Measurements from ENCODE around the gene STPG3. TPM values are rescaled to one million over a fixed set of nuclear protein-coding genes. Genes with fewer than 3 reads are reported as not detected.

Gene STPG3
- total RNA-seq, 2 experiments from 2014 or later: not detected

DNA sequence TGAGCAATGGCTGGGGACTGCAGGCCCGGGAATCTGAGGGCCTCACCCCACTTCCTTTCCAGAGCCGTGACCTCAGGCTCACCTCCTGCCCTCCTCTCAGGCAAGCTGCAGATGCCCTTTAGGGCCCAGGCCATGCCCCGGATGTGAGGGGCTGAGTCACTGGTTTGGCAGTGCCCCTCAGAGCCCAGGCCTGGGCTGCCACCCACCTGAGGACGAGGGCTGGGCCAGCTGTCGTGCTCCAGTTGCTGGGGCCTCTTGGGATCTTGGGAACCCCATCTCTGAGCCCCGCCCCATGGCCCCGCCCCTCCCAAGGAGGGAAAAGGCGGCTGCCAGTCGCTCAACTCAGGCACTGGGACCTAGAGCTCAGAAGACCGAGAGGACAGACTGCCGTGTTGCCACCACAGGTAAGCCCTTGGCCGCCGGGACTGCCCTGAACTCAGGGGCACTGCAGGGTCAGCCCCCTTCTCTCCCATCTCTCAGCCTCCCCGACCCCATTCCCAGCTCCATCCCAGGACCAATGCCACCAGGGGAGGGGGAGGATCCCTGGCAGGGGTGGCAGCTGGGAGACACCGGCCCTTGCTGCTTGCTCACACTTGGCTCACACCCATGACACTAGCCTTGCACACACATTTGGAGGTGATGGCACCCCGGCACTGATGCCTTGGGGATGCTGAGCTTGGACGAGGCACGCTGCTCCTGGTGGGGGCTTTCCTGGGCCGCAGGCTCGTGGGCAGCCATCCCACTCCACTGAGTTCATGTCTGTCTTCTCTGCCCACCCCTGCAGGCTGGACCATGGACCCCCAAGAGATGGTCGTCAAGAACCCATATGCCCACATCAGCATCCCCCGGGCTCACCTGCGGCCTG, 26.0 kb upstream of the STPG3 start, which contains the start of gene CYSRT1:
TSS of gene CYSRT1 (plus strand) at position 345 of the 865 bp plus-strand sequence. CDS start at position 793, 448 bp downstream.
- H3K4me3 Mint-ChIP-seq: peak within 1 kb of the TSS; percentile 84
- H3K27me3 Mint-ChIP-seq: peaks cover 2% of the 10 kb centered on the region
- ATAC-seq (ENCODE audit: low read depth) (no peak), DNase-seq (peak; percentile 49)
- H3K9me3 Mint-ChIP-seq: no peaks in the 10 kb centered on the region
- H3K36me3 Mint-ChIP-seq: no peaks in the 10 kb centered on the region
- POLR2A ChIA-PET: interaction anchor here (0.6 to 4.9 kb wide), 13 partner anchors 15 to 527 kb away, joined by 3 to 43 read pairs (median 9); partner anchors contain the start of genes ANAPC2, MAN1B1, NDOR1 and SAPCD2
- H3K4me1 Mint-ChIP-seq: peaks cover 7% of the 10 kb centered on the region
- peak within 1 kb of the TSS; percentile 82 for H3K27ac Mint-ChIP-seq

DNA sequence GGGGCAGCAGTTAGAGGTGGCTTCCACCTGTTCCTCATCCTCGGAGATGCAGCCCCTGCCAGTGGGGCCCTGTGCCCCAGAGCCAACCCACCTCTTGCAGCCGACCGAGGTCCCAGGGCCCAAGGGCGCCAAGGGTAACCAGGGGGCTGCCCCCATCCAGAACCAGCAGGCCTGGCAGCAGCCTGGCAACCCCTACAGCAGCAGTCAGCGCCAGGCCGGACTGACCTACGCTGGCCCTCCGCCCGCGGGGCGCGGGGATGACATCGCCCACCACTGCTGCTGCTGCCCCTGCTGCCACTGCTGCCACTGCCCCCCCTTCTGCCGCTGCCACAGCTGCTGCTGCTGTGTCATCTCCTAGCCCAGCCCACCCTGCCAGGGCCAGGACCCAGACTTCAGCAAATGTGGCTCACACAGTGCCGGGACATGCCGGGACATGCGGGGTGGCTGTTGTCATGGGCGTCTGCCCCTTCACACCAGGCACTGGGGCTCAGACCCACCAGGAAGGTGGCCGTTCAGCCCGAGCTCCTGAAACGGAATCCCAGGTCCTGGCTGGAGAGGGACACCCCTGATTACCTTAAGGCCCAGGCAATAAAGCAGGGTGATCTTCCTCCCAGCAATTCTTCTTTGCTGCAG, 25.3 kb upstream of the STPG3 start:
- peaks cover 2% of the 10 kb centered on the region for H3K27me3 Mint-ChIP-seq
- ATAC-seq (ENCODE audit: low read depth) (no peak), DNase-seq (peak; percentile 39)
- POLR2A ChIA-PET: interaction anchor here (1.2 to 4.9 kb wide), 6 partner anchors 22 to 156 kb away, joined by 3 to 35 read pairs (median 8); partner anchors contain the start of genes MAN1B1, SAPCD2 and TPRN
- H3K9me3 Mint-ChIP-seq: no peaks in the 10 kb centered on the region
- H3K36me3 Mint-ChIP-seq: no peaks in the 10 kb centered on the region
- H3K4me1 Mint-ChIP-seq: peaks cover 7% of the 10 kb centered on the region
- no peak overlapping the region for H3K27ac Mint-ChIP-seq
- H3K4me3 Mint-ChIP-seq: no peak overlapping the region

DNA sequence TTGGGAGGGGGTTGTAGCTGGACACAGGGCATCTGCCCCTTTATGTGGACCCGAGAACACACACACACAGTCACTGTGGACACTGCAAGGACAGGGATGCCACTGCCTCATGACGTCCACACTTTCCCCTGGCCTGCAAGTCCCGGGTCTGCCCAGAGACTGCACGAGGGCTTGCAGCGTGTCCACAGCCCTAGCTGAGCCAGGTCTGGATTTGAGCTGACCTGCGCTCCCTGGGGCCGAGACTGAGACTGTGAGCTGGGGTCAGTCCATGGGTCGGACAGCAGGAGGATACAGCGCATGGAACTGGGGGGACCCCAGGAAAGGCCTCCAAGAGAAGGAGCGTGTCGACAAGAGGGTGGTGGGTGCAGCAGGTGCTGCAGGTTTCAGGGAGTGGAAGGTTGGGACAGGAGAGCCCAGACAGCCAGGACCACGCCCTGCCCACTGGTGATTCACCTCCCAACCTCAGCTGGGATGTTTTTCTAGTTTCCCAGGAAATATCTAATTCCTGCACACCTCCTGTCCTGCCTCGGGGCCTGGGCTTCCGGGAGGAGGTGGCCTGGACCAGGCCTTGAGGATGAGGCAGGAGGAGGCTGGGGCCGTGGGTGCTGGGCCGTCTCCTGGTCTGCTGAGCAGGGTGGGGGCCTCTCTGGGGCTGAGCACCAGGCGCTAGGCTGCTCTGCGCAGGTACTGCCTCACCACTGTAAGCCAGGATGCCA, 24.6 kb upstream of the STPG3 start:
- no peaks in the 10 kb centered on the region for H3K9me3 Mint-ChIP-seq
- peaks cover 2% of the 10 kb centered on the region for H3K27me3 Mint-ChIP-seq
- H3K4me1 Mint-ChIP-seq: peaks cover 7% of the 10 kb centered on the region
- no peak overlapping the region for H3K27ac Mint-ChIP-seq
- no peak for ATAC-seq (ENCODE audit: low read depth)
- H3K36me3 Mint-ChIP-seq: no peaks in the 10 kb centered on the region
- peak; percentile 32 for DNase-seq
- no peak overlapping the region for H3K4me3 Mint-ChIP-seq
- POLR2A ChIA-PET: interaction anchor here (0.8 to 4.9 kb wide), 8 partner anchors 14 to 157 kb away, joined by 3 to 35 read pairs (median 4); partner anchors contain the start of genes MAN1B1, SAPCD2, TPRN and TUBB4B

DNA sequence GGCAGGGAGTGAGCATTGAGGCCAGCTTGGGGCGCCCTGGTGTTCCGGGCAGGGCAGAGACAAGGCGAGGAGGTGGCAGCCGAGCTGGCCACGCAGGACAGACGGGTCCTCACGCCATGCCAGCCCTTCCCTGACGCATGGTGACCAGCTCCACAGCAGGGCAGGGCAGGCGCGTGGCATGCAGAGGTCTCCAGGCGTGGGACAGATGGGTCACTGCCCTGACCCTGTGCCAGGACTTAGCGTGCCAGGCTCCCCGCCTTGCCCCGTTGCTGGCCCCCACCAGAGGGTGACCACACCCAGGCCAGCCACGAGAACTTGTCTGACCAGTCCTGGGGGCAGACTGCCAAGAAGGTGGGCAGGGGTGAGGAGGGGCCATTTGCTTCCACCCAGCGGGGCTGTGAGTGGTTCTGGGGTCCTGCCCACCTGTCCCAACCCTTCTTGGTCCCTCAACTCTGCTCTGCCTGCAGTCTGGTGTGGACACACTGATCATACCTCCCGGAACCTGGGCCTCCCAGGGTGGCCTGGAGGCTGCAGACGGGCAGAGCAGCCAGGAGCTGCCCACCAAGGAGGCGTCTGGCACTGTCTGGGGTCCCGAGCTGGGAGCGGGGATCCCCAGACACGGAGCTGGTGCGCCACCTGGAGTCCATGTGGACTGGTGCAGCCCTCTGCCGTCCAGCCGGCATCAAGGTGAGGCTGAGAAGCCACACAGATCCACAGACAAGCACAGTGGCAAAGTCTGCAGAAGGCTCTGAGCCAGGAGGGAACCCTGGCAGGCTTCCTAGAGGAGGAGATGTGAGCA, 23.8 kb upstream of the STPG3 start, which contains the start of gene RNF224:
TSS of gene RNF224 (plus strand) at position 449 of the 799 bp plus-strand sequence. CDS start 834 bp downstream, outside the sequence.
- Mint-ChIP-seq H3K4me3 (peak within 1 kb of the TSS; percentile 33), H3K4me1 (peaks cover 7% of the 10 kb centered on the region), H3K9me3 (no peaks in the 10 kb centered on the region), H3K36me3 (no peaks in the 10 kb centered on the region), H3K27me3 (peaks cover 2% of the 10 kb centered on the region), H3K27ac (peak within 1 kb of the TSS; percentile 81)
- peak; percentile 40 for ATAC-seq (ENCODE audit: low read depth)
- peak; percentile 88 for DNase-seq
- POLR2A ChIA-PET: interaction anchor here (0.8 to 4.9 kb wide), 9 partner anchors 12 to 141 kb away, joined by 3 to 35 read pairs (median 3); partner anchors contain the start of genes ANAPC2, MAN1B1, SSNA1 and TUBB4B

DNA sequence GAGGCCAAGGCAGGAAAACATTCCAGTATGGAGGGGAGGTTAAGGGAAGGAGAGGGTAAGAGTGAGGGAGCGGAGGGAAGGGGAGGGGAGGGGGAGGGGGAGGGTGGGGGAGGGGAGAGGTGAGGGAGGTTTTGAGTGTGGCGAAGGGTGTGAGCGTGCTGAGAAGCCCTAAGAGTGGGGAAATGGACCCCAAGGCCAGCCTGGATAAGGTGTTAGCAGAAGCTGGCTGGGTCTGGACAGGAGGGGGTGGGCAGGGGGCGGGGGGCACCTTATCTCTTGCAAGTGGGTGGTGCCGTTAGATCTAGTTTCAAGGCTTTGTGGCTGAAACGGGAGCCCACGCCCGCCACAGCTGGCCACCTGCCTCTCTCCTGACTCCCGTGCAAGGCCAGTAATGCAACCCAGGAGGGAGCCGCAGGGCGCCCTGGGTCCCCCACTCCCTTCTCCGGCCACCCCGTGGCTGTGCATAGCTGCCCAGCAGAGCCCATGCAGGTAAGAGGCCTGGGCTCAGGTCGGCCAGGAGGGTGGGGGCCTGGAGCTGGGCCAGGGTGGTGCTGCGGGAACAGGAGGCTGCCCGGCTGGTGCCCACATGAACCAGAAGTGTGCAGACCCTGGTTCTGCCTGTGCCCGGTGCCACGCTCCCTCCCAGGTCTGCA, 23.1 kb upstream of the STPG3 start:
- Mint-ChIP-seq H3K27ac (peak overlapping the region; percentile 81), H3K4me1 (peaks cover 6% of the 10 kb centered on the region), H3K36me3 (no peaks in the 10 kb centered on the region), H3K9me3 (no peaks in the 10 kb centered on the region), H3K27me3 (peaks cover 2% of the 10 kb centered on the region), H3K4me3 (peak overlapping the region; percentile 33)
- POLR2A ChIA-PET: interaction anchor here (0.8 to 2.5 kb wide), 4 partner anchors 11 to 132 kb away, joined by 3 to 11 read pairs (median 6); partner anchors contain the start of genes ANAPC2 and SSNA1
- DNase-seq (no peak), ATAC-seq (ENCODE audit: low read depth) (no peak)

DNA sequence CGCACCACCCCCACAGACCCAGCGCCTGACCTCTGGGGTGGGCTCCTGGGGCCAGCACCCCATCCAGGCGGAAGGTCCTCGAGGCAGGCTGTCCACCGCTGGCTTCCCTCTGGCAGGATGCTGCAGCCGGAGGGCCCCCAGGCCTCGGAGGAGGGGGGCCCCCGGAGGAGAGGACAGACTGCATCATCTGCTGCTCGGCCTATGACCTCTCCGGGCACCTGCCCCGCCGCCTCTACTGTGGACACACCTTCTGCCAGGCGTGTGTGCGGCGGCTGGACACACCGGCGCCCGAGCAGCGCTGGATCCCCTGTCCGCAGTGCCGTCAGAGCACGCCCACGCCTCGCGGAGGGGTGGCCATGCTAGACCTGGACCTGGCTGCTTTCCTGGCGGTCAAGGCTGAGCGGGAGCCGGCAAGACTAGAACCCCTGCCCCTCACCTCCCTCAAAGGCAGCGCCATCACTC, 22.5 kb upstream of the STPG3 start:
- Mint-ChIP-seq H3K36me3 (no peaks in the 10 kb centered on the region), H3K27me3 (peaks cover 2% of the 10 kb centered on the region), H3K27ac (no peak overlapping the region), H3K4me3 (no peak overlapping the region), H3K9me3 (no peaks in the 10 kb centered on the region), H3K4me1 (peaks cover 5% of the 10 kb centered on the region)
- ATAC-seq (ENCODE audit: low read depth) (no peak), DNase-seq (no peak)
- POLR2A ChIA-PET: interaction anchor here (1.5 kb wide), 1 partner anchor 99 kb away, joined by 7 read pairs; no protein-coding TSS in a partner anchor

DNA sequence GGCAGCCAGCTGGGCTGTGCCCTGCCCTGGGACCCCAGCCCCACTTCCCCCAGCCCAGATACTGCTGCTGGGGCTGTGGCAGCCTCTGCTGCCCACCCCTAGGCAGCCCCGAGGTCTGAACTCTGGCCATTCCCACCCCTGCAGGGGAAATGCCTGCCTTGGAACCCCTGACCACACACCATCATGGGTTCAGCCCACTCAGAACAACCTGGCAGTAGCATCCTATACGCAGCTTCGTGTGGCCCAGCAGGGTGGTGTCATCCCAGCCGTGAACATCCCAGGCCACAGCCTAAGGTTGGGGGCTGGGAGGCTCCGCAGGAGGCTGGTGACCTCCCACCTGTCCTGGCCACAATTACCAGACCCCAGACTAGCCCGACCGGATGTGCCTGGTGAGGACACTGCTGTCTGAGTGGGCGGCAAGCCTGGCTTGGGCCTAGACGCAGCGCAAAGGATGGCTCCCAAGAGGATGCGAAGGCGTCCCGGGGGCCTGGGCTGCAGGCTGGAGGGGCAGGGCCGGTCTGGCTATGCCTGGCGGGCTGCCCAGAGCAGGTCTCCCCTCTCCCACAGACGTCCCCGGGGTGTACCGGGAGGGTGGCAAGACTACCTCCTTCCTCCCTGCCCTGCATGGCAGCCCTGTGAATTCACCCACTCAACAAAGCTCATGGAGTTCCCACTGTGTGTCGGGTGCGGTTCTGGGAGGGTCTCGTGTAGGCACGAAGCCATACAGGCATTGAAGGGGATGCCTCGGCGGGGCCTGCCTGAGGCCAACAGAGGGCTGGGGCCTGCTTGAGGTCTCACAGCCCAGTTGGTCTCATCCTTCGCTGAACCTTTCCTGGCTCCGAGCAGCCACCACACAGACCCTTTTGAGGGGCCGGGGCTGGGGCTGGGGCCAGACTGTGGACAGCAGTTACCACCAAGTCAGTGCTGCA, 21.9 kb upstream of the STPG3 start:
- Mint-ChIP-seq H3K4me1 (peaks cover 4% of the 10 kb centered on the region), H3K9me3 (no peaks in the 10 kb centered on the region), H3K4me3 (no peak overlapping the region), H3K36me3 (no peaks in the 10 kb centered on the region), H3K27ac (no peak overlapping the region), H3K27me3 (peaks cover 2% of the 10 kb centered on the region)
- no peak for ATAC-seq (ENCODE audit: low read depth)
- DNase-seq: no peak
- POLR2A ChIA-PET: no interaction called here

DNA sequence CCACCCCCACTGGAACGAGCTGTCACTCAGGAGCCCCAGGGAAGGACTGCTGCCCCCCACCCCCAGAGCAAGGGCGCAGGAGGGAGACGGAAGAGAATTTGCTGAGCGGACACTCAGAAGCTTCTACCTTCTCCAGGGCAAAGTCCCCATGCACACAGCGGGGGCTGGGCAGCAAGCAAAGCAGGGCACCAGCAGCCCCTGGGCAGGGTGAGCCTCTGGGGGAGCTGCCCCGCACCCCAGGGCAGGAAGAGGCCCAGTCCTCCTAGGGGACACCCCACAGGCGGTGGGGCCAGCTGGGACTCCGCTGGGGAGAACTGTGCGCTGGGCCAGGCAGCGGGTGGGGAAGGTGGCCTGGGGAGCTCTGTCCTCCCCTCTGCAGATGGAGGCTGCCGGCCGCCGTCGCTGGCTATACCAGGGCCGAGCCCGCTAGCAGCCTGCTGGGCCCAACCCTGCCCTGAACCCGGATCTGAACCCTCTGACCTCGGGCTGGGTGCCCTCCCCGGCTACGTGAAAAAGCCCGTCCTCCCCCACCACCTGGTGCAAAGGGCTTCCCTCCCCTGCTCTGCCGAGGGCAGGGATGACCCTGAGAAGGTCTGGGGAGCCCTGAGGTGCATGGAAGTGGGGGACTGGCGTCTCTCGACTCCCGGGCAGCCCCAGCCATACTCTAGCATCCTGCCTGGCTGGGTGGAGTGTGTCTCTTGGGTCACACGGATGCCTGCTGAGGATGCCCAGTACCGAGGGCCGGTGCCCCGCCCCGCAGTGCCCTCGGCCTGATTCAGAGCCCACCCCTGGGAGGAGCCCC, 21.0 kb upstream of the STPG3 start:
- POLR2A ChIA-PET: interaction anchor here (1.7 kb wide), 1 partner anchor 11 kb away, joined by 8 read pairs; the partner anchor contains the start of gene TUBB4B
- Mint-ChIP-seq H3K36me3 (no peaks in the 10 kb centered on the region), H3K4me1 (peaks cover 4% of the 10 kb centered on the region)

DNA sequence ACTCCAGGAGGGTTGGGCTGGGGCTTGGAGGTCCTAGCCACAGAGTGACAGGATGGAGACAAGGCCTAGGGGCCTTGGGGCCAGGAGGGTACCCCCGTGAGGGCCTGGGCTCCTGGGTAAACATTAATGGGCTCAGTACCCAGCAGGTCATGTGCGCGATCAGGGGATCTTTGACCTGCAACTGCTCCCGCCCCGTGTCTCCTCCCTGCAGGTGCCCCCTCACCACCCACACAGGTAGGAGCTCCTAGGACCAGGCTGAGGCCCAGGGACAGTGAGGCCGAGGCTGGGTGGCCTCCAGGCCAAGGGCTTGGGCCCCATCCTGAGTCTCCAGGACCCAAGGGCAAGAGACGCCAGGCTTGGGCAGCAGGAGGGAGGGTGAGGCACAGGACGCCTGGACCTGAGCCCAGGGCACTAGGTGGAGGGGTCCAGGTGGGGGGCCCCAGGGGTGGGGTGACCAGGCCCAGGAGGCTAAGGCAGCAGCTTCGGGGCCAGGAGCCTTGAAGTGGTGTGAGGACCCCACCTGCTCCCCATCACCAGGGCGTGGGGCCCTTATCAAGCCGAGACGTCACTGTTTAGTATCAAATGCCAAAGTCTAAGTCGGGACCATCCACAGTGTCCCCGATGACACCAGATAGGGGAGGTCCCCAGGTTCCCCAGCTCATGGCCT, 20.2 kb upstream of the STPG3 start, which contains the start of gene SLC34A3:
TSS of gene SLC34A3 (plus strand) at position 197 of the 667 bp plus-strand sequence. CDS start 802 bp downstream, outside the sequence.
- Mint-ChIP-seq H3K36me3 (no peaks in the 10 kb centered on the region), H3K4me1 (peaks cover 4% of the 10 kb centered on the region)

More for the DNA sequence above, 21.0 kb upstream of the STPG3 start:
- Mint-ChIP-seq H3K4me3 (no peak overlapping the region), H3K27ac (no peak overlapping the region), H3K27me3 (peaks cover 2% of the 10 kb centered on the region), H3K9me3 (no peaks in the 10 kb centered on the region)
- DNase-seq: no peak
- no peak for ATAC-seq (ENCODE audit: low read depth)

More for the DNA sequence above, 20.2 kb upstream of the STPG3 start, which contains the start of gene SLC34A3:
- POLR2A ChIA-PET: interaction anchor here (1.7 kb wide), 1 partner anchor 10 kb away, joined by 8 read pairs; the partner anchor contains the start of gene TUBB4B
- ATAC-seq (ENCODE audit: low read depth) (no peak), DNase-seq (no peak)
- Mint-ChIP-seq H3K4me3 (no peak within 1 kb of the TSS), H3K27ac (no peak within 1 kb of the TSS), H3K27me3 (peaks cover 2% of the 10 kb centered on the region), H3K9me3 (no peaks in the 10 kb centered on the region)

All from activated naive CD8-positive, alpha-beta T cell treated with anti-CD3 and anti-CD28 coated beads, Interleukin-2, amount 10 ng/mL, durations not matched to agents 7 days and 5 days (primary cell).